ENCODE measurements around the gene SEMA3F. TPM values are rescaled to one million over a fixed set of nuclear protein-coding genes. Genes with fewer than 3 reads are reported as not detected.
A peak's percentile ranks its signal among the peaks of the same experiment; 100 is the strongest.

SEMA3F gene
- polyA plus RNA-seq, 4 donors = 75.1 to 81.1 (median 78.5) TPM

DNA sequence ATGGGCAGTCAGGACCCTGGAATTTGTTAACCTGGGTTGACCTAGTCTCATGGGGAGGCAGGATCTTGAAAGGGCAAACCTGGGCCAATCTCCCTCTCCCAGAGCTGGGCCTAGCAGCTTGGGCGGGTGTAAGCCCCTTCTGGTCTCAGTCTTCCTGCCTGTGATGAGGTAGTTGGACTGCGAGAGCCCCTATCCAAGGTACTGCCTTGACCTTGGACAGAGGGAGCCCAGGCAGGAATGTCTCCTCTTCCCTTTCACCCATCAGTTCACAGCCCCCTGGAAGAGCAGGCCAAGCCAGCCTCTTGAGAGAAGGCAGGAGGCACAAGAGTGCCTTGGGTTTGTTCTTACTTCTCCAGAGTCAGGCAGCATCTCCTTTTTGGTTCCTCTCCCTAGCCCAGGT lies 24.7 kb upstream of the SEMA3F start:
- no peak for DNase-seq (ENCODE audit: low read depth in 4 of 4, low spot score in 3 of 4)

- DNase-seq (ENCODE audit: low read depth in 4 of 4, low spot score in 3 of 4) = no peak
Measured at GRCh38 chr3:50132421-50133282, 22.5 kb upstream of the SEMA3F start.

- no peak for DNase-seq (ENCODE audit: low read depth in 4 of 4, low spot score in 3 of 4)
Measured at GRCh38 chr3:50133283-50133615, 21.9 kb upstream of the SEMA3F start.

GRCh38 chr3:50134367-50134766 lies 20.8 kb upstream of the SEMA3F start:
- no peak for DNase-seq (ENCODE audit: low read depth in 4 of 4, low spot score in 3 of 4)

- no peak for DNase-seq (ENCODE audit: low read depth in 4 of 4, low spot score in 3 of 4)
Measured at GRCh38 chr3:50135964-50136363, 19.2 kb upstream of the SEMA3F start.

DNA sequence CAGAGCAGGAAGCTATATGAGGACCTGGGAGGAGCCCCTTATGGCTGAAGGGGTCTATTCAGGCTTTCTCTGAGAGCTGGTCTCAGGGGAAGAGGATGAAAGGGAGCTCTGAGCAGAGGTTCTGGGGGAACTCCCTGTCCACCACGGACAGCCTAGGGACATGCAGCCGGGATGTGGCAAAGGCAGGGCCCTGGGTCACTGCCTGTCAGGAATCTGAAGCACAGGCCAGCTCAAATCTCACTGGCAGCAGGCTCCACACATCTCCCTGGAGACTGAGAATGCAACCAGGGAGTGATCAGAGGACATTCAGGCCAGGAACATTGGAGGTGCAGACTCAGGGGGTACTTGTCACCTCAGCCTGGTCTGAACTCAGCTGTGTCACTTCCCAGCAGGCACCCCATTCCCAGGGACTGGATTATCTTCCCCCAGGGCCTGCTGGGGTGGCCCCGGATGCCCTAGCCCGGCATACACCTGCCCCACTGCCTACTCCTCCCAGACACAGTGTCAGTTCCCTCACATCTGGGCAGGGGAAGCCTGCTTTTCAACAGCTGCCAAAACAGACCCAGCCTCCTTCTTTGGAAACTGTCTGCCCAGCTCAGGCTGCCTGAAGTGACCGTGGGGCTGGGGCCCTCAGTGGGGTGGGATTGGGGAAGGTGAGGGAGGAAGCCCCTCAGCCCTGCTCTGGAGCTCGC lies 18.3 kb upstream of the SEMA3F start:
- DNase-seq (ENCODE audit: low read depth in 4 of 4, low spot score in 3 of 4) = no peak

GRCh38 chr3:50137531-50137930 lies 17.6 kb upstream of the SEMA3F start:
- DNase-seq (ENCODE audit: low read depth in 4 of 4, low spot score in 3 of 4) = no peak

- DNase-seq (ENCODE audit: low read depth in 4 of 4, low spot score in 3 of 4) = no peak
Measured at GRCh38 chr3:50138266-50139200, 16.6 kb upstream of the SEMA3F start.

GRCh38 chr3:50139308-50139707 lies 15.8 kb upstream of the SEMA3F start:
- no peak for DNase-seq (ENCODE audit: low read depth in 4 of 4, low spot score in 3 of 4)

GRCh38 chr3:50139718-50140423 lies 15.3 kb upstream of the SEMA3F start:
- DNase-seq (ENCODE audit: low read depth in 4 of 4, low spot score in 3 of 4) = no peak

DNA sequence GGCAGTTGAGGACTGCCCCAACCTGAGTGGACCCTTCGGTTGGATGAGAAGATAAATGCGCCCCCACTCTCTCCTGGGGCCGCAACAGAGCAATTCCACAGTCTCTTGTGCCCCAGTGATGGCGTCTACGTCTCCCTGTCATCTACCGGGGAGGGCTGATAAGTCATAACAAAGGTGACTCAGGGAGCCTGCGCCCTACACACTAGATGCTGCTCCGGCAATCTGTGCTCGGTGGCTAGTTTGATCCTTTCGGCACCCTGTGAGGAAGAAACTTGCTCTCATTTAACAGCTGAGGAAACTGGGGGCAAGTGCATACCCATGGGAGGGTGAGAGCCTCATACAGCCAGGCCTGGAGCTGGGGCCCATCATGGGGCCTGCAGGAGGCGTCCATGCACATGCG lies 14.1 kb upstream of the SEMA3F start:
- no peak for DNase-seq (ENCODE audit: low read depth in 4 of 4, low spot score in 3 of 4)

DNA sequence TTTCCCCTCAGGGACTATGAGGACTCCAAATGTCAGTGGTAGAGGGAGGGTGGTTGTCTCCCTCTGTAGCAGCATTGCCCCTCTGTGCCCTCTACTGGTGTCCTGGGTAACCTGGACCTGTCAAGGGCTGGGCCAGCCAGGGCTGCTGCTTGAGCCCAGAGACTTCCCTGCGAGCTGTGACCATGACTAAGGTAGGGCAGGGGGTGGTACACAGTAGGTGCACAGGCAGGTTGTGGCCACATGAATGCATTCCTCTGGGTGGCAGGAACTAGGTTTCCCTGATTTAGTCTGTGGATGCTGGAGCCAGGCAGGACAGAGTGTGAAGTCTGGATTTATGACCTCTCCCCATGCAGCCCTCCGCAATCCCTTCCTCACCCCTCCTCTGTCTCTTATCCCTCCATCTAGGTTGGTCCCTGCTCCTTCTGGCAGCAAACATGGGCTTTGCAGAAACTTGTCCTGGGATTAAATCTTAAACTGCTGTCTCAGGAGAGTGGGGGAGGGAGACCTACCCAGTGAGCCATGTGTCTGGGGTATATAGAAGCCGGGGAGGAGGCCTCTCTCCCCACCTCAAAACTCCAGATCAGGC lies 8.7 kb upstream of the SEMA3F start:
- DNase-seq (ENCODE audit: low read depth in 4 of 4, low spot score in 3 of 4) = no peak

GRCh38 chr3:50147016-50147415 lies 8.1 kb upstream of the SEMA3F start:
- DNase-seq (ENCODE audit: low read depth in 4 of 4, low spot score in 3 of 4) = no peak

DNA sequence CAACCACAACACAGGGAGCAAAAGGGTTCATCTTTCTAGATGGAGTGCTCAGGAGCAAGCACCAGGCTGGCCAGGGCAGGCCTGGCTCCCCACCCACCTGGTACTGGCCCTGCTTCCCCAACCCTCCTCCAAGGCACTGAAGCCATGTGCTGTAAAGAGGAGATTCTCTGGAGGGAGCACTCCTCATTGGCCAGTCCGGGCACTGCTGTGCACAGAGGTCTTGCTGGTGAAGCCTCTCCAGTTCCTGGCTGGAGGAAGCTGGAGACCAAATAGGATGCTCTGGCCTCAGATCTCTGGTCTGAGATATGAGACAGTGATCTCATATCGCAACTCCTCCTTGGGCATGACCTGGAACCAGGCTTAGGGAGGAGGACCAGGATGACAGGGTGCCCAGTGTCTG lies 7.7 kb upstream of the SEMA3F start:
- DNase-seq (ENCODE audit: low read depth in 4 of 4, low spot score in 3 of 4) = no peak

GRCh38 chr3:50147861-50148260 lies 7.3 kb upstream of the SEMA3F start:
- DNase-seq (ENCODE audit: low read depth in 4 of 4, low spot score in 3 of 4) = no peak

DNA sequence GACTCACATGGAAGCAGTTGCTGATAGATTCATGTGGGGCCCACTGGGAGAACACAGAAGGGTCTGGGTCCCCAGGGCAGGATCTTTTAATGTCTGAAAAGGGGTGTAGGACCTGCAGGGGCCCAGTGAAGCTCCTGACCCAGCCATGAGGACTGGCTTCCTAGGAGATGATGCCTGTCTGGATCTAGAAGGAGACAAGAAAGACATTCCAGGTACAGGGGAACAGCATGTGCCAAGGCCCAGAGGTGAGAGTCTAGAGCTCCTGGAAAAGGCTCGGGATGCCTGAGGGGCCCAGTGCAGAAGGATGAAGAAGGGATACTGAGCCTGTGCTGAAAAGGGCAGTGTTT lies 4.7 kb upstream of the SEMA3F start:
- DNase-seq (ENCODE audit: low read depth in 4 of 4, low spot score in 3 of 4) = no peak

DNA sequence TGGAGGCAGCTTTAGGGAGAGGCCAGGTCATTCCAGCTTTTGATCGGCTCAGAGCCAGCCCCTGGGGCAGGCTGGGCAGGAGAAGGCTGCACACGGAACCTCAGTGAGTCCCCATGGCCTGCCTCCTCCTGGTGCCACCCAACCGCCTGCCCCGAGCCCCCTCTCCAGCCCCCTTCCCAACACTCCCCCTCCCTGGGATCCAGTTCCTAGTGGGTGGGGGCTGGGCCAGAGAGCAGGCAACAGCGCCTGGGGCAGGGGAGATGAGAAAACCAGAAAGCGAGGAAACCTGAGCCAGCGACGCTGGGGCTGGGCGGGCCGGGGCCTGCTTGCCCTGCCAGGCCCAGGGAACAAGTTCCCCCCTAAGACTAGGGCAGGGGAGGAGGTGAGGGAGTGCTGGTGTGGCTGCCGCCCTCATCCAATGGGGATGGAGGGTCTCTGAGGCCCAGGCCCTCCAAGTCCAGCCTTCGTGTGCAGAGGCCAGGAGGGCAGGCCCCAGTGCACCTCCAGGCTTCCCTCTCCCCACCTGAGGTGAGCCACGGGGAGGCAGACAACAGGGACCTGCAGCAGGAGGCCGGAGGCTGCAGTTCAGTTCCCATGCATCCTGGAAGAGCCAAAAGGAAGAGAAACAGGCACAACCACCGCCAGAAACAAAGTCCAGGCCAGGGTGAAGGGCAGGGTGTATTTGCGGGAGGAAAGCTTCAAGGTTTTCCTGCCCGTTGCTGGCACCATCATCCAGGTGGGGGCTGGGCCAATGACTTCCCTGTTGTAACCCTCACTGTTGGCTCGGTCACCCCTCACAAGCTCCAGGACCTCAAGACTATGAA lies 4.0 kb upstream of the SEMA3F start:
- DNase-seq (ENCODE audit: low read depth in 4 of 4, low spot score in 3 of 4) = peak in 1 of 4 donors; percentile 85

- no peak for DNase-seq (ENCODE audit: low read depth in 4 of 4, low spot score in 3 of 4)
Measured at GRCh38 chr3:50151728-50152127, 3.4 kb upstream of the SEMA3F start.

- DNase-seq (ENCODE audit: low read depth in 4 of 4, low spot score in 3 of 4) = no peak
Measured at GRCh38 chr3:50153782-50154475, 1.2 kb upstream of the SEMA3F start.
